NB4 (cell line): ENCODE measurements around the gene PTPRD.

Experiments used
- DNase-seq: peaks from one replicate; pipeline ENCODE4 v3.0.0; 2010; ENCODE audit warnings: low read depth
- H3K4me3 ChIP-seq: one replicate; pipeline ENCODE4 v1.5.1; 2011; ENCODE audit warnings: mild to moderate bottlenecking, low read depth, low read length, moderate library complexity
- CTCF ChIP-seq: IDR thresholded peaks from one replicate; pipeline ENCODE4 v1.5.1; 2012; ENCODE audit warnings: low read depth, low read length
- MAX ChIP-seq: IDR thresholded peaks from 2 replicates; pipeline ENCODE4 v1.6.1; 2011; ENCODE audit warnings: low read depth, low read length
- MYC ChIP-seq: IDR thresholded peaks from 2 replicates; pipeline ENCODE4 v1.6.1; 2011; ENCODE audit warnings: low read depth, low read length
- POLR2A ChIP-seq: IDR thresholded peaks from 2 replicates; pipeline ENCODE4 v1.6.1; 2011; ENCODE audit warnings: mild to moderate bottlenecking; ENCODE audit not compliant: insufficient read length; ENCODE audit errors: extremely low read depth

PTPRD gene

GRCh38 chr9:10014889-10015288 is 597.9 kb downstream of the PTPRD start:
- H3K4me3 ChIP-seq, result no peak overlapping the region
- no peak for DNase-seq
- no peak for TF ChIP-seq MAX
- no peak for TF ChIP-seq POLR2A
- TF ChIP-seq MYC, result no peak
- TF ChIP-seq CTCF, result no peak

GRCh38 chr9:10009401-10009800 is 603.4 kb downstream of the PTPRD start:
- H3K4me3 ChIP-seq, result no peak overlapping the region
- no peak for DNase-seq
- TF ChIP-seq POLR2A, result no peak
- no peak for TF ChIP-seq MAX
- no peak for TF ChIP-seq MYC
- no peak for TF ChIP-seq CTCF

- TF ChIP-seq POLR2A, result no peak
- TF ChIP-seq MYC, result no peak
- no peak for TF ChIP-seq MAX
- no peak for TF ChIP-seq CTCF
- no peak overlapping the region for H3K4me3 ChIP-seq
- no peak for DNase-seq
These were observed 604.6 kb downstream of the PTPRD start for GRCh38 chr9:10008101-10008799.

GRCh38 chr9:10007356-10007755 is 605.4 kb downstream of the PTPRD start:
- TF ChIP-seq MAX (no peak), POLR2A (no peak), MYC (no peak), CTCF (no peak)
- no peak for DNase-seq

GRCh38 chr9:10005206-10005605 is 607.6 kb downstream of the PTPRD start:
- TF ChIP-seq MAX, result no peak
- TF ChIP-seq POLR2A, result no peak
- no peak for TF ChIP-seq CTCF
- no peak for TF ChIP-seq MYC
- H3K4me3 ChIP-seq, result no peak overlapping the region
- no peak for DNase-seq

More at GRCh38 chr9:10007356-10007755, 605.4 kb downstream of the PTPRD start:
- no peak overlapping the region for H3K4me3 ChIP-seq
